NCI-H2029 treated with DMSO at 0.1 percent for 48 hours (cell line): ENCODE measurements around the gene VSTM1.

ENCODE experiments used
- DNase-seq: peaks from one replicate; lab custom pipeline; 2025; lab: John Stamatoyannopoulos, UW

VSTM1 gene

DNA sequence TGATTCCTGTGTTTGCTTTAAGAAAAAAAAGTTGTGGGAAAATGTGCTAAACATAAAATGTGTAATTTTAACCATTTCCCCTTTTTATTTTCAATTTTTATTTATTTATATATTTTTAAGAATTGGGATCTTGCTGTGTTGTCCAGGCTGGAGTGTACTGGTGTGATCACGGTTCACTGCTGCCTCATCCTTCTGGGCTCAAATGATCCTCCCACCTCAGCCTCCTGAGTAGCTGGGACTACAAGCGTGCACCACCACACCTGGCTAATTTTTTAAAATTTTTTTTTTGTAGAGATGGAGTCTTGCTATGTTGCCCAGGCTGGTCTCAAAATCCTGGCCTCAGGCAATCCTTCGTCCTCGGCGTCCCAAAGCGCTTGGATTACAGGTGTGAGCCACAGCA lies 53.2 kb downstream of the VSTM1 start:
- no peak for DNase-seq

DNA sequence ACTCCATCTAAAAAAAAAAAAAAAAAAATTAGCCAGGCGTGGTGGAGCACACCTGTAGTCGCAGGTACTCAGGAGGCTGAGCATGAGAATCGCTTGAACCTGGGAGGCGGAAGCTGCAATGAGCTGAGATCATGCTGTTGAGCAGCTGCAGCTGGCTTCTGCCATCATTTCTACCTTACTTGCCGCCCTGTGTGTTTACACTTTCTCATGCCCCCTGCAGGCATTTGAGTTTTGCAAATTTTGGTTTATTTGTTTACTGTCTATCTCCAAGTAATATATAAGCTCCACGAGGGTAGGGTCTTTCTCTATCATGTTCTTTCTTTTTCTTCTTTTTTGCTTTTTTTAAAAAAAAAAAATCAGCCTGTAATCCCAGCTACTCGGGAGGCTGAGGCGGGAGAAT lies 54.3 kb downstream of the VSTM1 start:
- no peak for DNase-seq

DNA sequence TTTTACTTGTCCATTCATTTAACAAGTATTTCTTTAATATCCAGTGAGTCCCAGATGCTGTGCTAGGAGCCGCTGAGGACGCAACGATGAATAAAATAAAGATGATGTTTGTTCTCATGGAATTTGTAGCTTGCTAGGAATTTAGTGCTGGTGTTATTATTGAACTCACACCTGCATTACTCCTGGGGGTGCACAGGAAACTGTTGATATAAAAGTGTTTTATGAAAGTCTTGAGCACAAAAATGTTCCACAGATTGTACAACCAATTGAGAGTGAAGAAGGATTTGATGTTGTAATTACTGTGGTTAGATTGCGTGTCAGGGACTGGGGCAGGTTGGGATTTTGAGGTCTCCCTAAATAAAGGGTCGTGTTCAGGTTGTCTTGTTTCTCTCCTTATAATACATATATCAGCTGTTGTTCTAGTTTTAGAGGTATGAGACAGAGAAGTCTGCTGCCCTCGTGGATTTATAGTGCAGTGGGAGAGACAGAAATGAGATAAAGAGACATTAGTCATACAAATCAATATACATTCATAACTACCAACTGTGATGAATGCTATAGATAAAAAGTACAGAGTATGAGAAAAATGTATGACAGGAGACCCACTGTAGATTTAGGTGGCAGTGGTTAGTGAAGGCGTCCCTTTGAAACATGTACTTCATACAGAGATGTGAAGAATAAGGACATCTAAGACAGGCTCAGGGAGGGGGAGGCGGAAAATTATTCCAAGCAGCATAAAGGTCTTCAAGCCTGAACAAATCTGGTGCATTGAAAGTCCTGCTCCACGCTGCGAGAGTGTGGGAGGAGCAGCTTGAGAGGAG lies 61.0 kb downstream of the VSTM1 start:
- no peak for DNase-seq

DNA sequence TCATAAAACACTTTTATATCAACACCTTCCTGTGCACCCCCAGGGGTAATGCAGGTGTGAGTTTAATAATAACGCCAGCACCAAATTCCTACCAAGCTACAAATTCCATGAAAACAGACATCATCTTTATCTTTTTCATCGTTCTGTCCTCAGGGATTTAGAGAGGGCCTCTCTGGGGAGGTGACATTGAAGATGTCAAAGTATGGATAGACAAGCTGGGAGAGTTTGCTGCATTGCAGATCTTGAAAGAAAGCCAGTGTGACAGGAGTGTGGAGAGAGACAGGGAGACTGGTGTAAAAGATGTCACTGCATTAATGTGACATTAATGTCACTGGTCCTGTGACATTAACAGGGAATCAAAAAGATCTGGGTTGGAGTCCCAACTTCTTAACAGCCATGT lies 62.2 kb downstream of the VSTM1 start:
- DNase-seq, result no peak

GRCh38 chr19:53999694-54000093 lies 64.0 kb downstream of the VSTM1 start:
- DNase-seq, result no peak

DNA sequence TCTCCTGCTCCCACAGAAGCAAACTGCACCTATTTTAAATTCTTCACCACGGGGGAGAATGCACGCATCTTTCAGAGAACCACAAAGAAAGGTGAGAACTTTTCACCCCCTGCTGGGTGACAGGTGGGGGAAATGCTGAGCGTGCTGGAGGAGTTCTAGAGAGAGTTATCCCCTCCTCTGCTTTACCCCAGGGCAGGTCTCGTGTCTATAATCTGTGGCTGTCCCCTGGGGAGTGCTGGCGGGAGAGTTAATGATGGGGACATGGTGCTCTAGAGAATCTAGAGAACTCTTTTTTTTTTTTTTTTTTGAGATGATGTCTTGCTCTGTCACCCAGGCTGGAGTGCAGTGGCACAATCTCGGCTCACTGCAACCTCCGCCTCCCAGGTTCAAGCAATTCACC lies 65.5 kb downstream of the VSTM1 start:
- DNase-seq, result no peak

- no peak for DNase-seq
Measured at GRCh38 chr19:53994811-53995210, 68.9 kb downstream of the VSTM1 start.

- no peak for DNase-seq
Measured at GRCh38 chr19:53993448-53993847, 70.2 kb downstream of the VSTM1 start.

- DNase-seq, result no peak
Measured at GRCh38 chr19:53992815-53993214, 70.9 kb downstream of the VSTM1 start.

DNA sequence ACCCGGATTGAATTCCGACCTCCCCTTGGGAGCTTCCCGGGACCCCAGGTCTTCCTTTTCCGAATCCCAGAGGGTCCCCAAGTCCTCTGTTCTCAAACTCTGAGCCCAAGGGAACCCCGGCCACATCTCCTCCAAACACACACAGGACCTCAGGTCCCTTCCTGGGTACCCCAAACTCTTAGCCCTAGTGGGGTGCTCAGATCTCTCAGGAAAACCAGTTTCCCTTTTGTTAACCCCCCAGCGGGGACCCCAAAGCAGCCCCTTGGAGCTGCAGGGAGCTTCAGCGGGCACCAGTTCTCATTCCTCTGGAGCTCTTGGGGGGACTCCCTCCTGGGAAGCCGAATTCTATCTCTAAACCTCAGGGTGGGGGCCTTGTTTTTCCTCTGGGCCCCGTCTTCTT lies 71.5 kb downstream of the VSTM1 start:
- no peak for DNase-seq

DNA sequence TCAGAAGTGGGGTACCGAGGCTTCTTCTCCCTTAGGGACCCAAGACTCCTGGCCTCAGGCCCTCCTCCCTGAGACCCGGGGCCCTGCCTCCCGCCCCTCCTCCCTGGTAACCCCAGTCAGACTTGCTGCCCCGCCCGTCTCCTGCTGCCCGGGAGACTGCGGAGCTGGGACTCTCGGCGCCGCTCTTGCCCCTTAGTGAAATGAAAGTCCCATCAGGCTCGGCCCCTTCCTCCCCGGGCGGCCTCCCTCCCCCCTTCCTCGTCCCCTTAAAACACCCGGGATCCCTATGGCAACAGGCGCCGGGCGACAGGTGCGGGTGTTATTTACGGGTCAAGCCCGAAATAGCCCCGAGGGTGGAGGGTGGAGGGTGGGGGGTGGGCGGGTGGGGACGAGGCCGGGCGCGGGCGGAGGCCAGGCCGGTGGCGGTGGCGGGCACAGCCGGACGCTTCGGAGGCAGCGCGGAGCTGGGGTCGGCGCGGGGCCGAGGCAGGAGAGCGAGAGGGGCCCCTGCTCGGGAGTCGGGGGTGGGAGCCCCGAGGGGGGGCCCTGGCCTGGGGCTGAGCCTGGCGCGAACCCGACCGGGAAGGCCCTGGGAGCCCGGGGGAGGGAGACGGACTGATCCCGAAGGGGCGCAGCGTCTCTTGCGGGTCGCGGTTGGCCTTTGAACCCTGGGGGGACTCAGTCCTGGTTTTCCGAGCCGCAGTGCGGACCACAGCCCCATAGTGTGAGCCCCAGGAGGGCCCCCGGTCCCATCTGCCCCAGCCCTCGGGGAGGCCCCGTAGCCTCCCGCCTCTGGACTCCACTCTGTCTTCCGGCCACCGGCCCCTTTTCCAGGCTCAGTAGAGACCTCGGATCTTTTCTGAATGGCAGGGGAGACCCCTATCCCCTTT lies 72.2 kb downstream of the VSTM1 start, which contains the start of gene CACNG6:
TSS of gene CACNG6 (plus strand) at position 414 of the 890 bp plus-strand sequence. CDS start 1,241 bp downstream, outside the sequence.
- no peak for DNase-seq
